Epithelial cell of esophagus (primary cell): ENCODE data around the gene FAM170B.

Experiments used
- DNase-seq: peaks from one replicate; pipeline ENCODE4 v3.0.0; 2010; ENCODE audit warnings: low read depth
- H3K4me3 ChIP-seq: 2 replicates; pipeline ENCODE4 v1.5.1; 2011; ENCODE audit warnings: mild to moderate bottlenecking, low read length, control low read depth
- TF ChIP-seq, protein P1 (sequence below): IDR thresholded peaks from 2 replicates; pipeline ENCODE4 v1.5.1; 2011; ENCODE audit warnings: low read depth, mild to moderate bottlenecking, low read length, control low read depth, inconsistent platforms; ENCODE audit not compliant: insufficient read depth; ENCODE audit errors: missing control alignments

Gene FAM170B

DNA sequence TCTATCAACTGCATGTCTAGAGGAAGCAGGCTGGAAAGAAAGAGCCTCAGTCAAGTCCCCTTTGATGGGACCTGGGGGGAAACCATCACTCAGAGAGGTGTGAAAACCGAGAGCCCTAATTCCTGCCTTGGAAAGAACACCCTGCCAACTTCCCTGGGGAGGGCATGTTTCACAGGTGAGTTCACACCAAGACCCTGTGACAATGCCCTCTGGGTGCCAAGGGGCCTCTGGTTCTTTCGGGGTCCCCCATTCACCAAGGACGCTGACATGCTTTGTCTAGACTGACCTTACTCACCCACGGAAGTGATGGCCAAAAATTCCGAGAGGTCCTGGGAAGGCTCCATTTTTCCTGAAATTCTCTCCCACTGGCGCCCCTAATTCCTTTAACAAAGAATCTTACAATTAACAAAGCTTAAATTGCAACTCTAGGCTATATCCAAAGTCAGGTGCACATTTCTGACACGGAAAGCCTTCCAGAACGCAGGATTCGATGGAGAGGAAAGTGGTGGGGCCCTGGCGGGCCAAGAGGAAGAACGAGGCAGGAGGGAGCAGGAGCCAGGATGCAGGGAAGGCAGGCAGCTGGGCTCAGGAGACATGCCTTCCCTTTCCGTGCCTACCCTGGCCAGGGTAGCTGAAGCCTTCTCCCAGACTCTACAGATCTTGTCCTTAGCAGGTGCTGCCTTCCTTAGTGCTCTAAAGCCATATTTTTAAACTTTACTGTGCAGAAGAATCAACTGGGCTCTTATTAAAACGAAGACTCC lies 42.2 kb downstream of the FAM170B start:
- no peak for DNase-seq
- no peak overlapping the region for H3K4me3 ChIP-seq
- TF ChIP-seq, protein P1, sequence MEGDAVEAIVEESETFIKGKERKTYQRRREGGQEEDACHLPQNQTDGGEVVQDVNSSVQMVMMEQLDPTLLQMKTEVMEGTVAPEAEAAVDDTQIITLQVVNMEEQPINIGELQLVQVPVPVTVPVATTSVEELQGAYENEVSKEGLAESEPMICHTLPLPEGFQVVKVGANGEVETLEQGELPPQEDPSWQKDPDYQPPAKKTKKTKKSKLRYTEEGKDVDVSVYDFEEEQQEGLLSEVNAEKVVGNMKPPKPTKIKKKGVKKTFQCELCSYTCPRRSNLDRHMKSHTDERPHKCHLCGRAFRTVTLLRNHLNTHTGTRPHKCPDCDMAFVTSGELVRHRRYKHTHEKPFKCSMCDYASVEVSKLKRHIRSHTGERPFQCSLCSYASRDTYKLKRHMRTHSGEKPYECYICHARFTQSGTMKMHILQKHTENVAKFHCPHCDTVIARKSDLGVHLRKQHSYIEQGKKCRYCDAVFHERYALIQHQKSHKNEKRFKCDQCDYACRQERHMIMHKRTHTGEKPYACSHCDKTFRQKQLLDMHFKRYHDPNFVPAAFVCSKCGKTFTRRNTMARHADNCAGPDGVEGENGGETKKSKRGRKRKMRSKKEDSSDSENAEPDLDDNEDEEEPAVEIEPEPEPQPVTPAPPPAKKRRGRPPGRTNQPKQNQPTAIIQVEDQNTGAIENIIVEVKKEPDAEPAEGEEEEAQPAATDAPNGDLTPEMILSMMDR, result no peak

DNA sequence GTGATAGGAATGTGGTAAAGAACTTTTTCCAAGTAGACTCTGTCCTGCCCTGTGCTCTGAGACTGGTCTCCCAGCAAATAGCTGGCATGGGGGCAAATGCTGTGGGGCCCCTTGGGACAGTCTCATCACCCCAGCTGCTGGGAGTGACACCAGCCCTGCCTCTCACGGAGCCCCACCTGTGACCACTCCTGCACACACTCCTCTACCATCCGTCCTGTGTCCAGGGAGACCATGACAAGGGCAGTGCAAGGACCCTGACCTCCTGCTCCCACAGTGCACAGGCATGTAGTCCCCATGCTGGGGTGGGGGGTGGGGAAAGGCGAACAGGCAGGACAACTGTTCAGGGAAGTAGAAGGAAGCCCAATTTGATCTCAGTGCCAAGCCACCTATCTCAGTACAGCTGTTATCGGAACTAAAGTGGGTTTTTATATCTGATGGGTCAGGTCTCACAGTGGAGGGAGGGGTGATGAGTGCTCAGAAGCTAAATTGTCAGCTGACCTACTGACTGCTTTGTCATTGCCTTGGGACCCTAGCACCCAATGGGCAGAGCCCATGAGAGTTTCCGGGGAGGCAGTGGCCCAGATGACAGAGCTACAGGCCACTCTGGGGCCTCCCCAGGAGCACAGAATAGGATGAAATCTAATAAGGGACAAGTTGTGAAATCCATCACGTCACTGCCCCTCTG lies 43.0 kb downstream of the FAM170B start:
- TF ChIP-seq, protein P1, result no peak
- no peak overlapping the region for H3K4me3 ChIP-seq
- no peak for DNase-seq

DNA sequence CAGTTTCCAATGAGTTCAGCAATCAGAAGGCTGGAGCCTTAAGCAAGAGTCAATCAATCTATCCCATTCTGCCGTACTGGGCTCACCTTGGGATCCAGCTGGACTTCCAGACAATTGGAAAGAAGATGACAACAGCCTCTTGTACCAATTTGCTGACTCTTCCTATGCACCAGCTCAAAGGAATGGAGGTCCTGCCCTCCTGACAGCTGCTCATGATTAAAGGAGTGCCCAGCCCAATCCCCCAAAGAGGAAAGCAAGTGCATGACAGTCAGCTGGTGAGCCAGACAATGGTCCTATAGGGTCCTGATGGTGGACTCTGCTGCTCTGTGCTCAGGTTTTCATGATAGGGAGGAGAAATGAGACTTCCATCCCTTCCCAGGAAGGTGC lies 43.6 kb downstream of the FAM170B start:
- TF ChIP-seq, protein P1, result no peak
- H3K4me3 ChIP-seq, result no peak overlapping the region
- DNase-seq, result no peak

DNA sequence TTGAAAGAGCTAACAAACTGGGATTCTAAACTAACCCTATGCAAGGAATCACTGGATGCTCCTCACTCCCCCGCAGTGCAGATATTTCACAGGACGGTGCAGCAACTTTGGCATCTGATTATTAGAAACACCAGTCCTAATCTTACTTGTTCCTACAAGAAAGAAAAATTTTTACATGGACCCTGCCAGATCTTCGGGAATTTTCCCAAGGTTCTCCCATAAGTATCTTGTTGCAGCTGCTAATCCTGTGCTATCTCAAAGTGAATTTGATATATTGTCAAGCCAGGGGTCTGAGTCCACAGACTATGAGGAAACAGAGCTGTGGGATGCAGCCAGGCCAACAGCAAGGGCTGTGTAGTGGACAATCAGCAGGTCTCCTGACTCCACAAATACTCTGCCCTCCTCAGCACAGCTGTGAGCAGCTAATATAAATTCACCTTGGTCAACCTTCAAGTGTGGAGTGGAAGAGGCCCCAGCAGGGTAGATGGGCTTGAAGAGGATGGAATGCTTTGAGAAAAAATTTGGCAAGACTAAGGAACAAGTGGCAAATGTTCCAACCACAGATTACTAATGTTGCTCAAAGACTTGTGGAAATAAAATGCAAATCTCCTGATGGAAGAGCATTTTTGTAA lies 44.1 kb downstream of the FAM170B start:
- no peak overlapping the region for H3K4me3 ChIP-seq
- DNase-seq, result no peak
- TF ChIP-seq, protein P1, result no peak

DNA sequence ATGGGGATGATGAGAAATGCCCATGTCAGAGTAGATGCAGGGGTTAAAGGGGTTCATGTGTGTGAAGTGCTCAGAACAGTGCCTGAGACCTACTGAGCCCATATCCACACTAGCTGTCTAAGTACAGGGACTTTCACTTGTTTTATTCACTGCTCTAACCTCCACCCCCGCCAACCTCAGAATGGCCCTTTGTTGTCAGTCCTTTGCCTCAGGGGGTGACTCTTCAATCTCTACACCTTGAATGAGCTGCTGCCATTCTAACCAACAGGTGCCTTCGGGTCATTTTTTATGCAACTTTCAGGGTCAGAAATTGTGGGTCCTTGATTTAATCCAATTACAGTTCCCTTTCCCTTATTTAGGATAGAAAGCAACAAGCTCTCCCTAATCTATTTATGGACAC lies 44.7 kb downstream of the FAM170B start:
- DNase-seq, result no peak
- TF ChIP-seq, protein P1, result no peak

DNA sequence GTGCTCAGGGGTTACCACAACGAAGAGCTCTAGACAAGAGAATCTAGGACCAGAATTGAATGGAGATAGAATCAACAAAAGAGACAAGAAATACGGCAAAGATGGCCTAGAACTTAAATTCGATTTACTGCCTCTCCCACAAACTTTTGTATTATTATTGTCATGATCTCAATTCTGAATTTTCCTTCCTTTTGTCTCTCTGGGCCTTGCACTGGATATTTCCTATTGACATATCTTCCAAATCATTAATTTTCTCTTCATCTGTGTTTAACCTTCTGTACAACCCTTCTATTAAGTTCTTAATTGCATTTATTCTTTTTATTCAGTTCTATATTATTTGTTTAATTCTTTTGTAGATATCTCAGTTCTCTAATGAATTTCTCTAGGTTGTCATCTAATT lies 46.9 kb downstream of the FAM170B start:
- H3K4me3 ChIP-seq, result no peak overlapping the region
- DNase-seq, result no peak
- TF ChIP-seq, protein P1, result no peak

More for the DNA sequence above, 44.7 kb downstream of the FAM170B start:
- H3K4me3 ChIP-seq, result no peak overlapping the region

DNA sequence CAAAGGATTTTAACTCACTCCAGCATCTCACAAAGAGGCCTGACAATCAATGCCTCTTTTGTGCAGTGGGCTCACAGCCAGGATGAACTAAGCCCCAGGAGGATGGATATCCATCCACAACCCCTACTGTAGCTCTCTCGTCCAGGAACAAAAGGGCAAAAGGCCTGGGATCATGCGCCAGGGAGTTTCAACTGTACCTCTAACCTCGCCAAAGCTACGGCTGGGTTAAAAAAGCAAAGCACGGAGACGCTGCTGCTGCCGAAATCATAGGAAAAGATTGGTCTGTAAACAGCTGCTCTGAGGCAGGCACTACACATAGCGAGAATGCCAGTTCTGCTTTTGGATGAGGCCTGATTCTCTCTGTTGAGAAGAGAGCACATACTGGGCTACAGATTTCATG lies 50.6 kb downstream of the FAM170B start:
- TF ChIP-seq, protein P1, result no peak
- no peak overlapping the region for H3K4me3 ChIP-seq
- no peak for DNase-seq
